SK-N-SH (cell line): ENCODE measurements around the gene WDR7. TPM values are rescaled to one million over a fixed set of nuclear protein-coding genes. Genes with fewer than 3 reads are reported as not detected.

ENCODE experiments used
- CTCF ChIA-PET: fragments of 300-600, 350-600 bp; formaldehyde crosslinking; extraction: SDS; loops from one replicate; lab custom pipeline; 2021; lab: Yijun Ruan, JAX
- POLR2A ChIA-PET: fragments of 350-600 bp; sonication (Branson Sonifier 250); formaldehyde crosslinking; extraction: SDS; loops from one replicate; lab custom pipeline; 2020; ENCODE audit warnings: antibody characterized with exemption, inconsistent platforms; lab: Yijun Ruan, JAX
- DNase-seq: peaks from one replicate; pipeline ENCODE4 v3.0.0; 2012
- H2AFZ ChIP-seq: fragments of 200-600 bp; sonication (generic); 2 replicates; pipeline ENCODE4 v1.8.1; 2016; ENCODE audit warnings: antibody characterized with exemption, mild to moderate bottlenecking, low read depth
- H3F3A ChIP-seq: fragments of 200-600 bp; sonication (generic); replicated peaks from 2 replicates; pipeline ENCODE3; 2016; ENCODE audit warnings: antibody characterized with exemption, mild to moderate bottlenecking; ENCODE audit not compliant: insufficient read depth
- H3K27ac ChIP-seq, 2 experiments: fragments of 200-500 bp in 1 of 2; fragments of 200-600 bp in 1 of 2; sonication (Bioruptor generic) in 1 of 2; sonication (generic), shearing (Covaris generic) in 1 of 2; 2 replicates each; pipeline versions ENCODE4 v1.5.1 to v1.6.1; 2014 to 2016; ENCODE audit warnings: low read depth in 2 of 2, inconsistent platforms in 1 of 2, low read length in 1 of 2, mild to moderate bottlenecking in 1 of 2, mixed read lengths in 1 of 2
- H3K27me3 ChIP-seq: fragments of 200-600 bp; sonication (generic), shearing (Covaris generic); 2 replicates; pipeline ENCODE4 v1.6.1; 2016; ENCODE audit warnings: mixed run types; ENCODE audit not compliant: insufficient read depth
- H3K36me3 ChIP-seq, 2 experiments: fragments of 200-500 bp in 1 of 2; fragments of 200-600 bp in 1 of 2; sonication (Bioruptor generic) in 1 of 2; sonication (generic) in 1 of 2; replicated peaks in 1 of 2; 2 replicates each; pipeline versions ENCODE3 to v1.5.1; 2014 to 2016; ENCODE audit warnings: low read length in 1 of 2, mild to moderate bottlenecking in 1 of 2; ENCODE audit not compliant: insufficient read depth in 2 of 2, control insufficient read depth in 1 of 2
- H3K4me1 ChIP-seq, 2 experiments: fragments of 200-500 bp in 1 of 2; fragments of 200-600 bp in 1 of 2; sonication (Bioruptor generic) in 1 of 2; sonication (generic), shearing (Covaris generic) in 1 of 2; 2 replicates each; pipeline versions ENCODE4 v1.5.1 to v1.6.1; 2014 to 2016; ENCODE audit warnings: low read depth in 1 of 2, low read length in 1 of 2, mixed run types in 1 of 2; ENCODE audit not compliant: insufficient read depth in 2 of 2, control insufficient read depth in 1 of 2
- H3K4me2 ChIP-seq: fragments of 200-600 bp; sonication (generic), shearing (Covaris generic); 2 replicates; pipeline ENCODE4 v1.6.1; 2017; ENCODE audit warnings: mixed run types
- H3K4me3 ChIP-seq, 2 experiments: fragments of 200-500 bp in 1 of 2; fragments of 200-600 bp in 1 of 2; sonication (Bioruptor generic) in 1 of 2; sonication (generic), shearing (Covaris generic) in 1 of 2; 2 replicates each; pipeline versions ENCODE4 v1.5.1 to v1.8.1; 2014 to 2016; ENCODE audit warnings: low read depth in 2 of 2, inconsistent platforms in 1 of 2, low read length in 1 of 2, mild to moderate bottlenecking in 1 of 2, mixed read lengths in 1 of 2, moderate library complexity in 1 of 2
- H3K79me2 ChIP-seq: fragments of 200-600 bp; sonication (generic); 2 replicates; pipeline ENCODE4 v1.8.1; 2017; ENCODE audit warnings: mild to moderate bottlenecking; ENCODE audit not compliant: insufficient read depth
- H3K9ac ChIP-seq: fragments of 200-600 bp; sonication (generic); 2 replicates; pipeline ENCODE4 v1.6.1; 2017; ENCODE audit warnings: mixed run types
- H3K9me2 ChIP-seq: fragments of 200-600 bp; sonication (generic); 2 replicates; pipeline ENCODE4 v1.6.1; 2017; ENCODE audit warnings: mixed run types
- H3K9me3 ChIP-seq: fragments of 200-600 bp; sonication (generic); 2 replicates; pipeline ENCODE4 v1.6.1; 2017; ENCODE audit warnings: mixed run types, mild to moderate bottlenecking, moderate library complexity
- H4K20me1 ChIP-seq: fragments of 200-600 bp; sonication (generic); 2 replicates; pipeline ENCODE4 v1.6.1; 2017; ENCODE audit warnings: mild to moderate bottlenecking, mixed run types; ENCODE audit not compliant: insufficient read depth
- EP300 ChIP-seq, 2 experiments: IDR thresholded peaks; 2 replicates each; pipeline versions ENCODE4 v1.4.0 to v1.6.1; 2012; ENCODE audit warnings: borderline replicate concordance in 1 of 2, low read depth in 1 of 2, low read length in 1 of 2
- EZH2phosphoT487 ChIP-seq: fragments of 200-600 bp; sonication (generic); IDR thresholded peaks from 2 replicates; pipeline ENCODE4 v1.6.1; 2017; ENCODE audit warnings: low read depth, mixed run types, mild to moderate bottlenecking, antibody characterized with exemption, moderate library complexity, borderline replicate concordance
- FOSL2 ChIP-seq: IDR thresholded peaks from 2 replicates; pipeline ENCODE4 v1.4.0; 2012; ENCODE audit warnings: low read depth, mild to moderate bottlenecking, moderate library complexity, borderline replicate concordance
- FOXJ3 ChIP-seq: sonication (generic); formaldehyde crosslinking; IDR thresholded peaks from 2 replicates; pipeline ENCODE4 v1.5.1; 2020; ENCODE audit warnings: mild to moderate bottlenecking, missing genetic modification reagents
- MXI1 ChIP-seq: IDR thresholded peaks from 2 replicates; pipeline ENCODE4 v1.6.1; 2012; ENCODE audit warnings: mild to moderate bottlenecking, low read depth, low read length, improper control_type of control experiment
- REST ChIP-seq: IDR thresholded peaks from 2 replicates; pipeline ENCODE4 v1.6.1; 2012; ENCODE audit warnings: mild to moderate bottlenecking, low read depth, low read length, moderate library complexity
- RFX5 ChIP-seq: IDR thresholded peaks from 2 replicates; pipeline ENCODE4 v1.6.1; 2012; ENCODE audit warnings: mild to moderate bottlenecking, improper control_type of control experiment, low read length
- RXRA ChIP-seq: IDR thresholded peaks from 2 replicates; pipeline ENCODE4 v1.4.0; 2012; ENCODE audit warnings: low read depth, mild to moderate bottlenecking, borderline replicate concordance
- SMC3 ChIP-seq: IDR thresholded peaks from 2 replicates; pipeline ENCODE4 v1.6.1; 2012; ENCODE audit warnings: low read depth, low read length, improper control_type of control experiment
- TAF1 ChIP-seq: IDR thresholded peaks from 2 replicates; pipeline ENCODE4 v1.6.1; 2012; ENCODE audit warnings: low read depth, mild to moderate bottlenecking, low read length, moderate library complexity, borderline replicate concordance
- TEAD4 ChIP-seq: IDR thresholded peaks from 2 replicates; pipeline ENCODE4 v1.4.0; 2012; ENCODE audit warnings: mild to moderate bottlenecking, borderline replicate concordance; ENCODE audit not compliant: insufficient read depth
- YY1 ChIP-seq: IDR thresholded peaks from 2 replicates; pipeline ENCODE4 v1.4.0; 2012; ENCODE audit warnings: low read depth, mild to moderate bottlenecking
- ZBTB33 ChIP-seq: IDR thresholded peaks from 2 replicates; pipeline ENCODE4 v1.4.0; 2012; ENCODE audit warnings: low read depth, borderline replicate concordance
- WGBS: methylation state at CpG from one replicate; pipeline ENCODE4 v1.1.6; 2017; ENCODE audit warnings: low lambda C conversion rate; 5-methylcytosine and 5-hydroxymethylcytosine counted together
- polyA plus RNA-seq, 3 experiments: library from polyadenylated mRNA; depleted of rRNA; stranded (reverse); fragments of >200 nt; gene quantifications; 2 replicates each; pipeline ENCODE4 v1.2.3, GENCODE V29; 2012
- TF ChIP-seq, protein P1 (sequence below): fragments of 150-350 bp; IDR thresholded peaks from 2 replicates; pipeline ENCODE4 v1.6.1; 2017; ENCODE audit warnings: antibody characterized with exemption, low read length, low read depth, borderline replicate concordance
- TF ChIP-seq, protein P2 (sequence below): IDR thresholded peaks from 2 replicates; pipeline ENCODE4; 2012
- TF ChIP-seq, protein P3 (sequence below): IDR thresholded peaks from 2 replicates; pipeline ENCODE4 v1.4.0; 2012; ENCODE audit warnings: low read depth

The WDR7 gene
- polyA plus RNA-seq, 1 of the 3 experiments (the other 2 are of a cell fraction): 4.1 TPM

DNA sequence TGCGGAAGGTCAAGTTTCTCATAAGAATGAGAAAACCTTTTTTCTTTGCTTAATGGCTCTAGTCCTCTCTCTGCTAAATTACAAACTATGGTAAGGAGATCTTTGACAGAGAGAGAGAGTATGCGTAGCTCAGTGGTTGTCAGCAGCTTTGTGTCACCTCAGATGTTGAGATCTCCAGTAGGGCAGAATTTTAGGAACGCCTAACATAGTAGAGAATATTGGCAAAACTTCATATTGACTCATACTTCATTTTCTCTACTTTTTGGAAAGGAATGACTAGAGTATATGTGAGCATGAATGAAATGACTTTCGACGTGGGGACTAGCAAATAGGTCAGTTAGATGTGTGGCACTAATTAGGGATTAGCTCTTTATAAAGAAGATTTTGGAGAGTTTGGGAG lies 64.0 kb downstream of the WDR7 start:
- TF ChIP-seq EZH2phosphoT487 (no peak), FOSL2 (no peak), MXI1 (no peak), RXRA (no peak), FOXJ3 (CRISPR knock-in tag) (no peak)
- TF ChIP-seq, all 33 proteins: peak for 0
- Histone ChIP-seq H3K9me3 (no peaks in the 10 kb centered on the region), H3K27me3 (no peaks in the 10 kb centered on the region), H3K9ac (no peak overlapping the region), H3K4me2 (no peak overlapping the region), H3K79me2 (no peaks in the 10 kb centered on the region), H4K20me1 (no peaks in the 10 kb centered on the region), H3K9me2 (no peaks in the 10 kb centered on the region), H3K27ac (no peak overlapping the region), H3F3A (no peaks in the 10 kb centered on the region), H3K36me3 (peaks cover 4 to 10% of the 10 kb centered on the region in 2 experiments), H3K4me1 (no peaks in the 10 kb centered on the region; a peak in 1 of 4 replicates), H2AFZ (no peak overlapping the region), H3K4me3 (no peak overlapping the region)
- ChIA-PET CTCF (interaction anchor here (1.0 to 1.4 kb wide), 3 partner anchors 13 to 847 kb away, joined by 3 to 5 read pairs (median 3); no protein-coding TSS in a partner anchor), POLR2A (no interaction called here)
- WGBS: 94% methylated on average over 5 of the region's 5 CpGs
- no peak for DNase-seq

DNA sequence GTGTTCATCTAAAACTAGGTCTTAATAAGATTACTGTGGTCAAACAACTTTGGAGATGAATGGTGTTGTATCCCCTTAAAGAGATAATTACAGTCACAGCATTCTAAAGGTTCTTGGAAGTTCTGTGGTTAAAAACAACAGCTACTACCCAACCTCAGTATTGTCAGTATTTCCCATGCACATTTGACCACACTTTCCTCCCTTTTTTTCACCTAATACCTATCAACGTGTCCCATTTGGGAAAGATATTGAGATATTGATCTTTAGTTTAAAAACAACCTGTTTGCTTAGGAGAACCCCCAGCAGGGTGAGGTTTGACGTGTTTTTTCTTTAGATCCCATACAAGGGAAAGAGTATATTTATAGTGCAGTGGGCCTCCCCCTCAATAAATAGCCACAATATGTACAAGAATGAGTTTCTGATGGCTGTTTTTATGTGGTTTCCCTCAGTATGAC lies 65.6 kb downstream of the WDR7 start:
- POLR2A ChIA-PET: no interaction called here
- Histone ChIP-seq H3K27me3 (no peaks in the 10 kb centered on the region), H3K4me2 (no peak overlapping the region), H3K4me3 (no peak overlapping the region), H2AFZ (no peak overlapping the region), H3K36me3 (peaks cover 4% of the 10 kb centered on the region in 2 experiments), H3K79me2 (no peaks in the 10 kb centered on the region)
- 82% methylated on average over 2 of the region's 2 CpGs for WGBS
- TF ChIP-seq, protein P1, sequence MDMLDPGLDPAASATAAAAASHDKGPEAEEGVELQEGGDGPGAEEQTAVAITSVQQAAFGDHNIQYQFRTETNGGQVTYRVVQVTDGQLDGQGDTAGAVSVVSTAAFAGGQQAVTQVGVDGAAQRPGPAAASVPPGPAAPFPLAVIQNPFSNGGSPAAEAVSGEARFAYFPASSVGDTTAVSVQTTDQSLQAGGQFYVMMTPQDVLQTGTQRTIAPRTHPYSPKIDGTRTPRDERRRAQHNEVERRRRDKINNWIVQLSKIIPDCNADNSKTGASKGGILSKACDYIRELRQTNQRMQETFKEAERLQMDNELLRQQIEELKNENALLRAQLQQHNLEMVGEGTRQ: no peak
- TF ChIP-seq, protein P2, sequence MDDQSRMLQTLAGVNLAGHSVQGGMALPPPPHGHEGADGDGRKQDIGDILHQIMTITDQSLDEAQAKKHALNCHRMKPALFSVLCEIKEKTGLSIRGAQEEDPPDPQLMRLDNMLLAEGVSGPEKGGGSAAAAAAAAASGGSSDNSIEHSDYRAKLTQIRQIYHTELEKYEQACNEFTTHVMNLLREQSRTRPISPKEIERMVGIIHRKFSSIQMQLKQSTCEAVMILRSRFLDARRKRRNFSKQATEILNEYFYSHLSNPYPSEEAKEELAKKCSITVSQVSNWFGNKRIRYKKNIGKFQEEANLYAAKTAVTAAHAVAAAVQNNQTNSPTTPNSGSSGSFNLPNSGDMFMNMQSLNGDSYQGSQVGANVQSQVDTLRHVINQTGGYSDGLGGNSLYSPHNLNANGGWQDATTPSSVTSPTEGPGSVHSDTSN: no peak
- TF ChIP-seq, protein P3, sequence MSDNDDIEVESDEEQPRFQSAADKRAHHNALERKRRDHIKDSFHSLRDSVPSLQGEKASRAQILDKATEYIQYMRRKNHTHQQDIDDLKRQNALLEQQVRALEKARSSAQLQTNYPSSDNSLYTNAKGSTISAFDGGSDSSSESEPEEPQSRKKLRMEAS: no peak
- TF ChIP-seq REST (no peak), TAF1 (no peak), FOSL2 (no peak), TEAD4 (no peak), YY1 (no peak), EP300 (IDR thresholded peaks at IDR 0.05; ENCODE audit: borderline replicate concordance in 1 of 2, low read depth in 1 of 2, low read length in 1 of 2) (no peak), SMC3 (no peak), ZBTB33 (no peak), FOXJ3 (CRISPR knock-in tag) (no peak), EZH2phosphoT487 (no peak), RFX5 (no peak)
- TF ChIP-seq, all 33 proteins: peak for 0
- Histone ChIP-seq H4K20me1 (no peaks in the 10 kb centered on the region), H3F3A (no peaks in the 10 kb centered on the region), H3K4me1 (no peaks in the 10 kb centered on the region; a peak in 2 of 4 replicates), H3K9me2 (no peaks in the 10 kb centered on the region), H3K9ac (no peak overlapping the region), H3K9me3 (no peaks in the 10 kb centered on the region), H3K27ac (no peak overlapping the region)
- CTCF ChIA-PET: interaction anchor here (0.7 to 1.3 kb wide), 4 partner anchors 14 to 845 kb away, joined by 3 to 7 read pairs (median 3); no protein-coding TSS in a partner anchor
- DNase-seq: no peak
